Upper lobe of left lung (tissue), 4 donors: Measurements from ENCODE around the gene MMP15.

Experiments
- CTCF ChIP-seq, 6 experiments: fragments of 450-650 bp in 4 of 6; fragments of 200-600 bp in 2 of 6; sonication (generic) in 2 of 6; IDR thresholded peaks; one replicate each; pipeline ENCODE4 v1.5.1; 2016 to 2019; ENCODE audit warnings: antibody characterized with exemption in 6 of 6
- POLR2AphosphoS5 ChIP-seq, 2 donors: sonication (generic); formaldehyde crosslinking; IDR thresholded peaks; one replicate each; pipeline ENCODE4 v1.5.1; 2017; ENCODE audit warnings: antibody characterized with exemption in 2 of 2

GRCh38 chr16:58012481-58012880, 13.1 kb upstream of the MMP15 start:
- no peak for TF ChIP-seq CTCF (IDR thresholded peaks at IDR 0.05)
- TF ChIP-seq POLR2AphosphoS5 (IDR thresholded peaks at IDR 0.05), result no peak
